Measurements from ENCODE around the gene TMEM179.
"Not testable (repeated sequence)": the region's sequence is repeated elsewhere in the genome, so short reads cannot be mapped to it uniquely, and the experiment has no call there.

Gene TMEM179

GRCh38 chr14:104604458-104605449, at the start of gene TMEM179:
TMEM179 (minus strand) TSS chr14:104604772; CDS start chr14:104604741, 31 bp downstream.
- Histone ChIP-seq H3K4me3 (ENCODE audit: low read depth, low read length) (peak within 1 kb of the TSS; percentile 73), H3K27ac (peak within 1 kb of the TSS; percentile 90), H3K9me3 (ENCODE audit: severe bottlenecking) (no peaks in the 10 kb centered on the region), H3K27me3 (ENCODE audit: insufficient read depth, low read depth, severe bottlenecking) (no peaks in the 10 kb centered on the region), H3K36me3 (peaks cover 26% of the 10 kb centered on the region)
- TF ChIP-seq CTCF (IDR thresholded peaks at IDR 0.05; ENCODE audit: low read depth, low read length) = no peak
- DNase-seq = peak; percentile 61

- peaks cover 21% of the 10 kb centered on the region for H3K9me3 ChIP-seq (ENCODE audit: severe bottlenecking)
- H3K27me3 ChIP-seq (ENCODE audit: insufficient read depth, low read depth, severe bottlenecking) = no peaks in the 10 kb centered on the region
- H3K36me3 ChIP-seq = no peaks in the 10 kb centered on the region
- H3K4me3 ChIP-seq (ENCODE audit: low read depth, low read length) = no peak overlapping the region
- no peak for TF ChIP-seq CTCF (IDR thresholded peaks at IDR 0.05; ENCODE audit: low read depth, low read length)
- H3K27ac ChIP-seq = no peak overlapping the region
- no peak for DNase-seq
Observed at GRCh38 chr14:104654119-104654518, 49.5 kb upstream of the TMEM179 start.

GRCh38 chr14:104653130-104653920, 48.8 kb upstream of the TMEM179 start:
- H3K27me3 ChIP-seq (ENCODE audit: insufficient read depth, low read depth, severe bottlenecking); H3K36me3 ChIP-seq; H3K4me3 ChIP-seq (ENCODE audit: low read depth, low read length); DNase-seq; H3K27ac ChIP-seq: not testable (repeated sequence)
- peaks cover 21% of the 10 kb centered on the region for H3K9me3 ChIP-seq (ENCODE audit: severe bottlenecking)

GRCh38 chr14:104652386-104652785, 47.8 kb upstream of the TMEM179 start:
- no peak for TF ChIP-seq CTCF (IDR thresholded peaks at IDR 0.05; ENCODE audit: low read depth, low read length)
- Histone ChIP-seq H3K27ac (no peak overlapping the region), H3K36me3 (no peaks in the 10 kb centered on the region), H3K4me3 (ENCODE audit: low read depth, low read length) (no peak overlapping the region), H3K27me3 (ENCODE audit: insufficient read depth, low read depth, severe bottlenecking) (no peaks in the 10 kb centered on the region), H3K9me3 (ENCODE audit: severe bottlenecking) (peaks cover 21% of the 10 kb centered on the region)
- no peak for DNase-seq

- H3K36me3 ChIP-seq = no peaks in the 10 kb centered on the region
- no peaks in the 10 kb centered on the region for H3K27me3 ChIP-seq (ENCODE audit: insufficient read depth, low read depth, severe bottlenecking)
- H3K27ac ChIP-seq = no peak overlapping the region
- peaks cover 21% of the 10 kb centered on the region for H3K9me3 ChIP-seq (ENCODE audit: severe bottlenecking)
- no peak for TF ChIP-seq CTCF (IDR thresholded peaks at IDR 0.05; ENCODE audit: low read depth, low read length)
- no peak for DNase-seq
- no peak overlapping the region for H3K4me3 ChIP-seq (ENCODE audit: low read depth, low read length)
Observed at GRCh38 chr14:104651876-104652260, 47.3 kb upstream of the TMEM179 start.

Data from WERI-Rb-1 (cell line).